HepG2 (cell line): Measurements from ENCODE around the gene CRABP1. TPM values are rescaled to one million over a fixed set of nuclear protein-coding genes. Genes with fewer than 3 reads are reported as not detected.
A peak's percentile ranks its signal among the peaks of the same experiment; 100 is the strongest.

Experiments
- ATAC-seq: fragments of 200-7000 bp; cut with Tn5 transposase; 3 replicates; pipeline ENCODE4 v1.9.1; 2020; ENCODE audit warnings: mild to moderate bottlenecking, moderate library complexity
- Bru-seq: library from RNA; stranded (reverse); fragments of 400-500 nt; gene quantifications from one replicate; lab custom pipeline; 2021; lab: Mats Ljungman, UMichigan
- BruChase-seq, 2 experiments: library from RNA; stranded (reverse); fragments of 400-500 nt; gene quantifications; one replicate each; lab custom pipeline; 2021; lab: Mats Ljungman, UMichigan
- BruUV-seq: library from RNA; stranded (reverse); fragments of 400-500 nt; replicated peaks from 2 replicates; lab custom pipeline; 2021; lab: Mats Ljungman, UMichigan
- CTCF ChIA-PET: fragments of 300-600 bp; formaldehyde crosslinking; extraction: SDS; loops from one replicate; lab custom pipeline; 2021; ENCODE audit warnings: low total read pairs, inconsistent platforms, low intra/inter-chr PET ratio; lab: Yijun Ruan, JAX
- POLR2A ChIA-PET: fragments of 350-600 bp; sonication (Branson Sonifier 250); formaldehyde crosslinking; loops from one replicate; lab custom pipeline; 2020; ENCODE audit warnings: antibody characterized with exemption, inconsistent platforms; lab: Yijun Ruan, JAX
- DNase-seq: peaks from one replicate; pipeline ENCODE4 v3.0.0-alpha.2; 2015; ENCODE audit warnings: low spot score
- FAIRE-seq: peaks from 3 replicates; lab custom pipeline; 2011; peaks lifted over from hg19 to GRCh38; lab: Jason Lieb, UNC
- H2AFZ ChIP-seq: one replicate; pipeline ENCODE4 v1.6.1; 2011; ENCODE audit warnings: low read length, inconsistent platforms
- H3K27ac ChIP-seq: fragments of 300-600 bp; 3 replicates; pipeline ENCODE4 v1.8.0; 2011; ENCODE audit warnings: mixed run types, mild to moderate bottlenecking, mixed read lengths, low read length, inconsistent platforms; ENCODE audit not compliant: insufficient read depth; ENCODE audit errors: extremely low read length
- H3K27me3 ChIP-seq, 2 experiments: fragments of 200-600 bp in 1 of 2; 2 replicates in 1 of 2; 3 replicates in 1 of 2; pipeline versions ENCODE4 v1.6.0 to v1.8.0; 2011; ENCODE audit warnings: low read length in 2 of 2, mild to moderate bottlenecking in 2 of 2, moderate library complexity in 2 of 2, inconsistent platforms in 1 of 2; ENCODE audit not compliant: insufficient read depth in 2 of 2, control insufficient read depth in 1 of 2
- H3K36me3 ChIP-seq, 2 experiments: fragments of 200-600 bp in 1 of 2; replicated peaks in 1 of 2; 2 replicates in 1 of 2; 3 replicates in 1 of 2; pipeline versions ENCODE4 v1.5.1 to v1.8.0; 2011; ENCODE audit warnings: low read length in 2 of 2, inconsistent platforms in 1 of 2; ENCODE audit not compliant: insufficient read depth in 2 of 2, control insufficient read depth in 1 of 2
- H3K4me1 ChIP-seq: 2 replicates; pipeline ENCODE4 v1.5.1; 2012; ENCODE audit warnings: low read length, inconsistent platforms; ENCODE audit not compliant: insufficient read depth
- H3K4me2 ChIP-seq: 2 replicates; pipeline ENCODE4 v1.6.0; 2011; ENCODE audit warnings: low read depth, low read length, inconsistent platforms
- H3K4me3 ChIP-seq, 3 experiments: fragments of 200-600 bp in 1 of 3; sonication (generic), shearing (Covaris generic) in 1 of 3; replicated peaks in 1 of 3; 2 replicates each; pipeline ENCODE4 v1.5.1; 2011 to 2016; ENCODE audit warnings: low read length in 3 of 3, inconsistent platforms in 2 of 3, low read depth in 2 of 3, mild to moderate bottlenecking in 2 of 3, control low read depth in 1 of 3, mixed read lengths in 1 of 3; ENCODE audit not compliant: insufficient read depth in 1 of 3
- H3K79me2 ChIP-seq: one replicate; pipeline ENCODE4 v1.6.1; 2011; ENCODE audit warnings: low read length, inconsistent platforms; ENCODE audit not compliant: insufficient read depth
- H3K9ac ChIP-seq: 2 replicates; pipeline ENCODE4 v1.6.0; 2011; ENCODE audit warnings: mild to moderate bottlenecking, low read depth, low read length, inconsistent platforms; ENCODE audit not compliant: insufficient read depth
- H3K9me3 ChIP-seq: 2 replicates; pipeline ENCODE4 v1.5.1; 2012; ENCODE audit warnings: mild to moderate bottlenecking, low read length
- H4K20me1 ChIP-seq: 2 replicates; pipeline ENCODE4 v1.6.0; 2011; ENCODE audit warnings: inconsistent platforms, mild to moderate bottlenecking, low read length, moderate library complexity; ENCODE audit not compliant: insufficient read depth
- EZH2 ChIP-seq: conservative IDR thresholded peaks from 2 replicates; pipeline ENCODE4 v1.6.1; 2012; ENCODE audit warnings: mild to moderate bottlenecking, low read depth, low read length, moderate library complexity
- FOXK1 ChIP-seq: sonication (generic); formaldehyde crosslinking; IDR thresholded peaks from 2 replicates; pipeline ENCODE4 v1.4.0; 2020; ENCODE audit warnings: low read depth, missing genetic modification reagents, borderline replicate concordance
- MEF2D ChIP-seq: sonication (generic); formaldehyde crosslinking; IDR thresholded peaks from 2 replicates; pipeline ENCODE4 v1.5.1; 2020; ENCODE audit warnings: mild to moderate bottlenecking, missing genetic modification reagents
- ONECUT2 ChIP-seq: sonication (generic); formaldehyde crosslinking; IDR thresholded peaks from 2 replicates; pipeline ENCODE4 v1.4.0; 2020; ENCODE audit warnings: missing genetic modification reagents
- PAF1 ChIP-seq: IDR thresholded peaks from 2 replicates; pipeline ENCODE4 v1.6.1; 2016; ENCODE audit warnings: missing genetic modification reagents, missing compliant biosample characterization
- RARG ChIP-seq: sonication (generic); formaldehyde crosslinking; IDR thresholded peaks from 2 replicates; pipeline ENCODE4 v1.4.0; 2020; ENCODE audit warnings: low read depth, mild to moderate bottlenecking, missing genetic modification reagents
- ZFP41 ChIP-seq: sonication (generic); formaldehyde crosslinking; IDR thresholded peaks from 2 replicates; pipeline ENCODE4 v1.4.0; 2020; ENCODE audit warnings: mild to moderate bottlenecking, missing genetic modification reagents, borderline replicate concordance
- ZNF530 ChIP-seq: sonication (generic); formaldehyde crosslinking; IDR thresholded peaks from 2 replicates; pipeline ENCODE4 v1.5.0; 2020; ENCODE audit warnings: low read depth, mild to moderate bottlenecking, missing genetic modification reagents
- ZNF674 ChIP-seq: sonication (generic); formaldehyde crosslinking; IDR thresholded peaks from 2 replicates; pipeline ENCODE4 v1.5.0; 2020; ENCODE audit warnings: low read depth, mild to moderate bottlenecking, missing genetic modification reagents
- ZNF7 ChIP-seq: IDR thresholded peaks from 2 replicates; pipeline ENCODE4 v1.6.1; 2016; ENCODE audit warnings: missing biosample characterization, missing genetic modification reagents
- ZNF746 ChIP-seq: sonication (generic); formaldehyde crosslinking; IDR thresholded peaks from 2 replicates; pipeline ENCODE4 v1.8.0; 2022; ENCODE audit warnings: mild to moderate bottlenecking, missing genetic modification reagents
- ZNF776 ChIP-seq: sonication (generic); formaldehyde crosslinking; IDR thresholded peaks from 2 replicates; pipeline ENCODE4 v1.4.0; 2020; ENCODE audit warnings: mild to moderate bottlenecking, missing genetic modification reagents
- ZSCAN31 ChIP-seq: sonication (generic); formaldehyde crosslinking; IDR thresholded peaks from 2 replicates; pipeline ENCODE4 v1.5.0; 2020; ENCODE audit warnings: low read depth, mild to moderate bottlenecking, missing genetic modification reagents
- WGBS: methylation state at CpG from one replicate; pipeline ENCODE4 v1.1.6; 2017; ENCODE audit warnings: low lambda C conversion rate; 5-methylcytosine and 5-hydroxymethylcytosine counted together
- in situ Hi-C: cut with HindIII; loops from 2 replicates; pipeline ENCODE4 v1.10.0; 2017; ENCODE audit warnings: low pct_unique_long_range_greater_than_20kb; ENCODE audit not compliant: extremely low pct_ligation_motif_present
- intact Hi-C: fragments of 100-400 bp; cut with micrococcal nuclease; formaldehyde crosslinking; loops from one replicate; pipeline ENCODE4 v1.10.0; 2022; ENCODE audit not compliant: unreplicated experiment
- long read RNA-seq, 2 experiments: library from RNA in 1 of 2; library from polyadenylated mRNA in 1 of 2; stranded (forward) in 1 of 2; unstranded in 1 of 2; transcript quantifications; one replicate each; pipeline ENCODE4 v2.0.0, GENCODE V29; 2019 to 2022
- polyA minus RNA-seq, 3 experiments: library from RNA; depleted of rRNA, polyadenylated mRNA; stranded (reverse); fragments of >200 nt; gene quantifications; 2 replicates each; pipeline ENCODE4 v1.2.3, GENCODE V29; 2011; ENCODE audit warnings: low replicate concordance in 1 of 3
- polyA plus RNA-seq, 8 experiments: library from polyadenylated mRNA; depleted of rRNA in 3 of 8; stranded (reverse) in 7 of 8; unstranded in 1 of 8; fragments of >200 nt; fragmentation: Illumina TruSeq in 4 of 8; extraction: Trizol in 4 of 8; gene quantifications; 2 replicates each; pipeline versions ENCODE4 v1.2.1 to v1.2.3, GENCODE V29; 2011 to 2016; ENCODE audit warnings: low read depth in 4 of 8, missing spikeins in 1 of 8, mixed read lengths in 1 of 8; ENCODE audit not compliant: insufficient read depth in 1 of 8
- total RNA-seq, 5 experiments: library from RNA; depleted of rRNA; stranded (reverse); fragments of >200 nt; fragmentation: Illumina TruSeq; extraction: Trizol; gene quantifications; 2 replicates each; pipeline ENCODE4 v1.2.3, GENCODE V29; 2016; ENCODE audit warnings: low read depth in 1 of 5
- TF ChIP-seq, protein P1 (sequence below): sonication (generic); formaldehyde crosslinking; IDR thresholded peaks from 2 replicates; pipeline ENCODE4 v1.4.0; 2020; ENCODE audit warnings: mild to moderate bottlenecking, missing genetic modification reagents, borderline replicate concordance
- TF ChIP-seq, protein P2 (sequence below): sonication (generic); formaldehyde crosslinking; IDR thresholded peaks from 2 replicates; pipeline ENCODE4 v1.4.0; 2020; ENCODE audit warnings: mild to moderate bottlenecking, missing genetic modification reagents

The CRABP1 gene
- total RNA-seq (2016; rRNA removed; fragmentation: Illumina TruSeq; extraction: Trizol) (not detected in 2 replicates), polyA plus RNA-seq (2011; rRNA removed) (not detected in 2 replicates), polyA minus RNA-seq (2011; rRNA and poly(A)+ RNA removed; ENCODE audit: low replicate concordance) (not detected in 2 replicates), Bru-seq, nascent RNA (not detected), BruChase-seq, experiment 1, labeled RNA remaining after a 6-hour chase (percentile 10 among the genes with signal in this experiment), BruChase-seq, experiment 2, labeled RNA remaining after a 2-hour chase (percentile 13 among the genes with signal in this experiment)
- total RNA-seq (2016; cell fraction: cytosol; rRNA removed; fragmentation: Illumina TruSeq; extraction: Trizol; ENCODE audit: low read depth), result not detected in 2 replicates
- total RNA-seq (2016; cell fraction: insoluble cytoplasmic fraction; rRNA removed; fragmentation: Illumina TruSeq; extraction: Trizol), result not detected in 2 replicates
- total RNA-seq (2016; cell fraction: membrane; rRNA removed; fragmentation: Illumina TruSeq; extraction: Trizol), result not detected in 2 replicates
- total RNA-seq (2016; cell fraction: nucleus; rRNA removed; fragmentation: Illumina TruSeq; extraction: Trizol), result not detected in 2 replicates
- not detected in 2 replicates for polyA plus RNA-seq (2011; cell fraction: cytosol; rRNA removed)
- not detected in 2 replicates for polyA plus RNA-seq (2011; cell fraction: nucleus; rRNA removed)
- not detected in 2 replicates for polyA plus RNA-seq (2012)
- polyA plus RNA-seq (2016; cell fraction: cytosol; fragmentation: Illumina TruSeq; extraction: Trizol; ENCODE audit: low read depth), result not detected in 2 replicates
- polyA plus RNA-seq (2016; cell fraction: insoluble cytoplasmic fraction; fragmentation: Illumina TruSeq; extraction: Trizol; ENCODE audit: low read depth), result not detected in 2 replicates
- polyA plus RNA-seq (2016; cell fraction: membrane; fragmentation: Illumina TruSeq; extraction: Trizol; ENCODE audit: low read depth), result not detected in 2 replicates
- not detected in 2 replicates for polyA plus RNA-seq (2016; cell fraction: nucleus; fragmentation: Illumina TruSeq; extraction: Trizol; ENCODE audit: insufficient read depth, low read depth)
- polyA minus RNA-seq (2011; cell fraction: cytosol; rRNA and poly(A)+ RNA removed), result not detected in 2 replicates
- polyA minus RNA-seq (2011; cell fraction: nucleus; rRNA and poly(A)+ RNA removed), result not detected in 2 replicates
- long read RNA-seq, experiment 1, result 0 reads
- long read RNA-seq, experiment 2, result 0 reads

DNA sequence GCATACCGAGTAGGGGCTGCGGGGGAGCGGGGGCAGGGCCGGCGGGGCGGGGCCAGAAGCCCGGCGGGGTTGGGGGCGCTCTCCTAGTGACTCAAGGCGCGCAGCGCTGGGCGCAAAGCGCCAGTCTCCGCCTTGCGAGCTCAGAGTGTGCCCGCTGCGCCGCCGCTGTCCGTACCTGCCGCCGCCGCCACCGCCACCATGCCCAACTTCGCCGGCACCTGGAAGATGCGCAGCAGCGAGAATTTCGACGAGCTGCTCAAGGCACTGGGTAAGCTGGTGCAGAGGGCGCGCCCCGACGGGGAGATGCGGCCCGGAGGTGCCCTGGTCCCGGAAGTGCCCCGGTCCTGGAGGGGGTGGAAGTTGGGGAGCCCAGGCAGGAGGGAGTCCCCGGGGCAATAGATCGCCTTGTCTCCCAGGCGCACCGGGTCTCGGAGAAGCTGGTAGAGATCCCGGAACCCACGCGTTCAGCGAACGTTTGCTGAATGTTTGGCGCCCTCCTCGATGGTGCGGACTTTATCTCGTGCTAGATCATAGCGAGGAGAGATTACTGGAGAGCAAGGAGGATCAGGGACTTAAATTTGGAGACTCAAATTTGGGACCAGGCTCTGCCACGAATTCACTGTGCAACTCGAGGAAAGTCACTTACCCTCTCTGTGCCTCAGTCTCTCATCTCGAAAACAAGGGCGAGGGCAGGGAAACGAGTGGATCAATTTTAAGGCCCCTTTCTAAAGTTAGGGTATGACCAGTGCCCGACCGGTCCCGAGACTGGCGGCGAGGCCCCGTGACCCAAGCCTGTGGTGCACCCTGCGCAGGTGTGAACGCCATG, at the start of gene CRABP1:
Gene CRABP1 (plus strand): TSS at position 123 of the 826 bp plus-strand sequence. CDS start 76 bp downstream, at position 199.
- ATAC-seq (no peak), FAIRE-seq (no peak), DNase-seq (no peak)
- in situ Hi-C loops (no loop called here), intact Hi-C loops (loop anchor here (10.0 kb wide), 1 partner anchor 54 kb away; no protein-coding TSS in a partner anchor)
- peaks cover 6 to 52% of the 10 kb centered on the region in 2 experiments; a peak in 4 of 5 replicates for H3K27me3 ChIP-seq
- no peak within 1 kb of the TSS for H2AFZ ChIP-seq
- BruUV-seq, result no TSS peak
- H3K27ac ChIP-seq, result no peak within 1 kb of the TSS
- H3K36me3 ChIP-seq, result no peaks in the 10 kb centered on the region
- H4K20me1 ChIP-seq, result no peaks in the 10 kb centered on the region
- H3K9ac ChIP-seq, result no peak within 1 kb of the TSS
- ChIA-PET CTCF (no interaction called here), POLR2A (no interaction called here)
- H3K79me2 ChIP-seq, result no peaks in the 10 kb centered on the region
- H3K4me2 ChIP-seq, result no peak within 1 kb of the TSS
- WGBS, result 9% methylated on average over 25 of the region's 67 CpGs
- H3K4me1 ChIP-seq, result peaks cover 10% of the 10 kb centered on the region; the same call in 1 of the 2 replicates
- H3K9me3 ChIP-seq, result no peaks in the 10 kb centered on the region
- H3K4me3 ChIP-seq, result no peak within 1 kb of the TSS
- TF ChIP-seq FOXK1 (CRISPR knock-in tag), result no peak
- TF ChIP-seq ZNF746 (CRISPR knock-in tag), result no peak
- TF ChIP-seq, protein P1, sequence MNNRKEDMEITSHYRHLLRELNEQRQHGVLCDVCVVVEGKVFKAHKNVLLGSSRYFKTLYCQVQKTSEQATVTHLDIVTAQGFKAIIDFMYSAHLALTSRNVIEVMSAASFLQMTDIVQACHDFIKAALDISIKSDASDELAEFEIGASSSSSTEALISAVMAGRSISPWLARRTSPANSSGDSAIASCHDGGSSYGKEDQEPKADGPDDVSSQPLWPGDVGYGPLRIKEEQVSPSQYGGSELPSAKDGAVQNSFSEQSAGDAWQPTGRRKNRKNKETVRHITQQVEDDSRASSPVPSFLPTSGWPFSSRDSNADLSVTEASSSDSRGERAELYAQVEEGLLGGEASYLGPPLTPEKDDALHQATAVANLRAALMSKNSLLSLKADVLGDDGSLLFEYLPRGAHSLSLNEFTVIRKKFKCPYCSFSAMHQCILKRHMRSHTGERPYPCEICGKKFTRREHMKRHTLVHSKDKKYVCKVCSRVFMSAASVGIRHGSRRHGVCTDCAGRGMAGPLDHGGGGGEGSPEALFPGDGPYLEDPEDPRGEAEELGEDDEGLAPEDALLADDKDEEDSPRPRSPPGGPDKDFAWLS (CRISPR knock-in tag), result no peak
- no peak for TF ChIP-seq MEF2D
- TF ChIP-seq ZNF674 (CRISPR knock-in tag), result no peak
- TF ChIP-seq ZNF776, result no peak
- TF ChIP-seq EZH2, result peak; percentile 29; the same call in 1 of the 2 replicates
- no peak for TF ChIP-seq ZSCAN31 (CRISPR knock-in tag)
- no peak for TF ChIP-seq ZFP41 (CRISPR knock-in tag)
- no peak for TF ChIP-seq ZNF530 (CRISPR knock-in tag)
- TF ChIP-seq, protein P2, sequence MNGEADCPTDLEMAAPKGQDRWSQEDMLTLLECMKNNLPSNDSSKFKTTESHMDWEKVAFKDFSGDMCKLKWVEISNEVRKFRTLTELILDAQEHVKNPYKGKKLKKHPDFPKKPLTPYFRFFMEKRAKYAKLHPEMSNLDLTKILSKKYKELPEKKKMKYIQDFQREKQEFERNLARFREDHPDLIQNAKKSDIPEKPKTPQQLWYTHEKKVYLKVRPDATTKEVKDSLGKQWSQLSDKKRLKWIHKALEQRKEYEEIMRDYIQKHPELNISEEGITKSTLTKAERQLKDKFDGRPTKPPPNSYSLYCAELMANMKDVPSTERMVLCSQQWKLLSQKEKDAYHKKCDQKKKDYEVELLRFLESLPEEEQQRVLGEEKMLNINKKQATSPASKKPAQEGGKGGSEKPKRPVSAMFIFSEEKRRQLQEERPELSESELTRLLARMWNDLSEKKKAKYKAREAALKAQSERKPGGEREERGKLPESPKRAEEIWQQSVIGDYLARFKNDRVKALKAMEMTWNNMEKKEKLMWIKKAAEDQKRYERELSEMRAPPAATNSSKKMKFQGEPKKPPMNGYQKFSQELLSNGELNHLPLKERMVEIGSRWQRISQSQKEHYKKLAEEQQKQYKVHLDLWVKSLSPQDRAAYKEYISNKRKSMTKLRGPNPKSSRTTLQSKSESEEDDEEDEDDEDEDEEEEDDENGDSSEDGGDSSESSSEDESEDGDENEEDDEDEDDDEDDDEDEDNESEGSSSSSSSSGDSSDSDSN (CRISPR knock-in tag), result no peak
- no peak for TF ChIP-seq ZNF7
- no peak for TF ChIP-seq RARG
- no peak for TF ChIP-seq PAF1 (CRISPR knock-in tag)
- TF ChIP-seq ONECUT2 (CRISPR knock-in tag), result no peak
